CD4-positive, alpha-beta T cell treated with Interleukin-15 for 1 hour (primary cell): ENCODE measurements around the gene GRK3.

Experiments
- DNase-seq: peaks from one replicate; pipeline ENCODE4 v3.0.0-alpha.2; 2020

The GRK3 gene

DNA sequence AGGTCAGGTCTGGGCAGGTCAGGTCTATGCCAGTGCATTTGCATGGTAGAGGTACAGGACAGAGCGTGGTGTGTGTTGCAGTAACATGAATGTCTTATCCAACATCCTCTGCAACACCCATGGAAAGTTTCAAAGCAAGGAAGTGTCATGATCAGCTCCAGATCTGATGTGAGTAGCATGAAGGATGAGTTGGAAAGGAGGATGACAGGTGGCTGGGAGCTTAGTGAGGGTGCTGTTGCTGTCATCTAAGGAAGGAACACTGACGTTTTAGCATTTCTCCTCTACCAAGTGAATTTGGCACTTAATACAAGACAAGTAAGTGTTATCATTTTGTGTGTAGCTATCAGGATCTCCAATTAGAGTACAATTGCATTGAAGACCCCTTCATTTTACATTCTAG lies 65.1 kb downstream of the GRK3 start:
- no peak for DNase-seq

DNA sequence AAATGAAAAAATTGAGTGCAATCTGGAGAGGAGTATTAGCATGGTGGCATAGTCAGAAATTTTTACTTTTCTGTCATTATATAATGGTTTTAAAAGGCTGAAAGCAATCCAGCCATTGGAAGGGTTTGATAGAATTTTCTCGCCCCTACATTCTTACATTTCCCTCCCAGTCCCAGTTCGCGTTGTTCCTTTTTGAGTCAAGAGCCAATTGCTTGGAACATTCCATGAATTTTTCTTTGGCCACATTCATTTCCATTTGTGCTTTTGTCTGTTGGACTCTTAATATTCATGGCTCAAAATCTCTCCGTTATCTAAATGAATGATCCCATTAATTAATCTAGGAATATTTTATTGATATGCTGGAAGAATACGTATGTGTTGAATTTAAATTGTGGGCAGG lies 66.0 kb downstream of the GRK3 start:
- DNase-seq: no peak

GRCh38 chr22:25636323-25636722 lies 71.8 kb downstream of the GRK3 start:
- DNase-seq: no peak

DNA sequence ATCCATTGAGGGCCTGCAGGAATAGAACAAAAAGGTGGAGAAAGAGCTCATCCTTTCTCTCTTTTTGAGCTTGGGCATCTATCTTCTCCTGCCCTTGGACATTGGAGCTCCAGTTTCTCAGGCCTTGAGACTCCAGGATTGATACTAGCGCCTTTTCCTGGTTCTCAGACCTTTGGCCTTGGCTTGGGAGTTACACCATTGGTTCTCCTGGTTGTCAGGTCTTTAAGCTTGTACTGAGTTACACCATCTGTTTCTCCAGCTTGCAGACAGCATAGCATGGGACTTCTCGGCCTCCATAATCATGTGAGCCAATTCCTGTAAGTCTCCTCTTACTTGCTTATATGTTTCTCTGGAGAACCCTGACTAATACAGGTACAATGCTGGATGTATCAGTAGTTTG lies 72.6 kb downstream of the GRK3 start:
- no peak for DNase-seq

- DNase-seq: no peak
These were observed 73.2 kb downstream of the GRK3 start for GRCh38 chr22:25637672-25638071.

- no peak for DNase-seq
These were observed 74.2 kb downstream of the GRK3 start for GRCh38 chr22:25638638-25639037.

- no peak for DNase-seq
These were observed 77.2 kb downstream of the GRK3 start for GRCh38 chr22:25641650-25642049.

DNA sequence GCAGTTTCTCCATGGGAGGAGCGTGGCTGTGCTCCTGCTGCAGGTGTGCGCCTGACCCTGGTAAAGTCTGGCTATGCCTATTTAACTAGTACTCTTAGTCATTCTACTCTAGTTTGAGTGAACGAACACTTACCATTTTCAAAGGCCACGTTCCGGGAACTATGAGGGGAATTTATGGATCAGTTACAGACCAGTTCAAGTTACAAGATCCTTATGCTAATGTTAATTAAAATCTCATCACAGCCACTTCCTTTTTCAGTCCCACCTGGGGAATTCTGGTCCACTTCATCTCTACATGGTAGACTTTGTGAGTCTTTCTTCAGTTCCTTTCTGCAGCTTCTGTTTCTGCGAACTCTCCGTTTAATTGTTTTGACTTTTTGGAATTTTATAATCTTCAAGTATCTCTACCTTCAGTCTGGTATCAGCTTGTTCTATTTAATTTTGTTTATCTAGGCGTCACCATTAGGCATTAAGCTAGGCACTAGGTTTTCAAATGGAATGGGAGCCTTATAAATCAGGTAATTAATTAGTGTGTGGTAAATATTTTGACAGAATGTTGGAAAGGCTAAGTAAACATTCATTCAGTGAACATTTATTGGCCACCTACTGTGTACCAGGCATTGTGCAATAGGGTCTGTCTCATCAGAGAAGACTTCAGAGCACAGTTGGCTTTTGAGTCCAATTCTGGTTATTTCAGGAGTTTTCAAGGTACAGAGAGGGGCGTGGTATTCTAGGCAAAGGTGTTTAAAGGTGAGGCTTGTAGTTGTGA lies 78.9 kb downstream of the GRK3 start:
- no peak for DNase-seq

DNA sequence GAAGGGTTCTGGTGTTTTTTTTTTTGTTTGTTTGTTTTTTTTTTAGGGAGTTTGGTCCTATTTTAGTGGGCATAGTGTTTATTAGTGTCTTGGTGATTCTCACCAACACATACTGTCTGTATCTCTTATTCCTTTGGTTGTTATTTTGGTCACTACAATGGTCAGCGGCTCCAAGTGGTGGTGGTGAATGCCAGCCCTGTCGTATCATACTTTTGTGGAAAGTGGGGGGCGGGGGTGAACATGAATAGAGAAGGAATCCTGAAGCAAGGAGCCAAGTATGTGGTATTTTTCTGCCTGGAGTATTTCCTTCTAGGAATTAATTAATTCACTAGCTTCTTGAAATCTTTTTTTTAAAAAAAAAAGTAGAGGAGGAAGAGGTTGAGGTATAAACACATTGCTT lies 79.6 kb downstream of the GRK3 start:
- no peak for DNase-seq

GRCh38 chr22:25645266-25645665 lies 80.8 kb downstream of the GRK3 start:
- DNase-seq: no peak

DNA sequence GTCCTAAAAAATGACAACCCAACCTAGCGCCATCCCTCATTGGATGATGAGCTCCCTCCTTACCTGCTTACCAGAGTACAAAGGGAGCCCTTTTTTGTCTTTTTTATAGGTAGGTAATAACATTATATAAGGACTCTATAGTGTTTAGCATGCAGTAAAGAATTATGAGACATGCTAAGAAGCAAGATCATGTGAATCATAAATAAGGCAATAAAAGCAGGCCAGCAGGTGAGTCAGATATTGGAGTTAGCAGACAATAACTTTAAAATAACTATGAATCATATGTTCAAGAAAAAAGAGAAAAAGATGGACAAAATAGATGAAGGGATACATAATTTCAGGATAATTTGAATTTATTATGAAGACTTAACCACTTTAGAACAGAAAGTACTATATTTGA lies 81.5 kb downstream of the GRK3 start:
- no peak for DNase-seq

- no peak for DNase-seq
These were observed 86.4 kb downstream of the GRK3 start for GRCh38 chr22:25650833-25651232.

GRCh38 chr22:25651332-25652085 lies 87.0 kb downstream of the GRK3 start:
- no peak for DNase-seq

- no peak for DNase-seq
These were observed 90.2 kb downstream of the GRK3 start for GRCh38 chr22:25654676-25655075.

DNA sequence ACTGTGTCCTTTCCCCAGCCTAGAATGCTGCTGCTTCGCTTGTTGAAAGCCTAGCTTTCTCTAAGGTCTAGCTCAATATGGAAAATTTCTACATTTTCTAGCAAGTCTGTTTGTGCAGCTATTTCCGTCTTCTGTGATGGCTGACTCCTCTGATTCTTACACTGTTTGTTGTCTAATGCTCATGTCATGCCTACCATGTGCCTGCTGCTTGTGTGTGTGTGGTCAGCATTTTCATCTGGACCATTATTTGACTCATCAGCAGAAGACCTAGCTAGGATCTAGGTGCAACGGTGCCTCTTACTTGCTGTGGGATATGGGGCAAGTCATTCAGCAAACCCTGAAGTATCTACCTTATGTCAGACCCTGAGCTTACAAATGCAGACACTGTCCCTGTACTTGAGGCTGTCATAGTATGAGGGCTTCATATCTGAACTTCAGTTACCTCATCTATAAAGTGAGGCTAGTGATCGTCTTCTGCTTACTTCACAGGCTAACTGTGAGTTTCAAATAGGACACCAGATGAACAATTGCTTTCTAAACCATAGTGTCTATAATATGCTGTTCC lies 91.0 kb downstream of the GRK3 start:
- no peak for DNase-seq

- no peak for DNase-seq
These were observed 92.2 kb downstream of the GRK3 start for GRCh38 chr22:25656724-25657123.

DNA sequence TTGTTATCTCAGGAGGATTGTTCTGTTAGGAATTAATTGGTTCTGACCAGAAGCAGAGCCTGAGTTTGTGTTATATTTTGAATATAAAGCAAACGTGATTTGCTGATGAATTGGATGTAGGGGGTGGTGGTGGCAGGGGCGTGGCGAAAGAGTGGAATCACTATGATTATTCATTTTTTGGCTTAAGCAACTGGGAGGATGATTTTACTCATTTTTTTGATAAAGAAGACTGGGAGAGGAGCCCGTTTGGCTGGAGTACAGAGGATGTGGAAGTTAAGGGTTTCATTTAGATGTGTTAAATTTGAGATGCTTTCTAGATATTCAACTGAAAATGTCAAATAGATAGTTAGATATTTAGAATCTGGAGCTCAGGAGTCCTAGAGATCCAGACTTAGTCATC lies 94.2 kb downstream of the GRK3 start:
- DNase-seq: no peak

GRCh38 chr22:25659413-25659812 lies 94.9 kb downstream of the GRK3 start:
- DNase-seq: no peak

GRCh38 chr22:25660336-25660735 lies 95.9 kb downstream of the GRK3 start:
- DNase-seq: no peak

GRCh38 chr22:25661073-25661472 lies 96.6 kb downstream of the GRK3 start:
- no peak for DNase-seq

GRCh38 chr22:25663654-25664053 lies 99.2 kb downstream of the GRK3 start:
- no peak for DNase-seq

DNA sequence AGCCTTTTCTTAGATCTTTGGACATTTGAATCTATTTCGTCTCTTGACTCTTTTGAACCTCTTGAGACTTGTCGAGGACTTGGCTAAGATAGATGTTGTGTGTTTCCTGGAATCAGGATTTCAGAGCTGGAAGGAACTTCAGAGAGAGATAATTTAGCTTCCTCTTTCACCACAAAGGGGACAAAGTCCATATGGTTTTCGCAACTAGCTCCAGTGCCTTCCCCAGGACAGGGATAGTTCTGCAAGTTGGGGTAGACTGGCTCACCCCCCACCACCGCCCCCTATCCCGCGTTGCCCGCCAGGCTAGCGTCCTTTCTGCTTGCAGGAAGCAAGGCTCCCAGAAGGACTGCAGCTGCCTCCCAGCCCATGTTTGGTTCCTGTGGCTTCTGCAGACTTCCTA lies 101.8 kb downstream of the GRK3 start:
- no peak for DNase-seq

DNA sequence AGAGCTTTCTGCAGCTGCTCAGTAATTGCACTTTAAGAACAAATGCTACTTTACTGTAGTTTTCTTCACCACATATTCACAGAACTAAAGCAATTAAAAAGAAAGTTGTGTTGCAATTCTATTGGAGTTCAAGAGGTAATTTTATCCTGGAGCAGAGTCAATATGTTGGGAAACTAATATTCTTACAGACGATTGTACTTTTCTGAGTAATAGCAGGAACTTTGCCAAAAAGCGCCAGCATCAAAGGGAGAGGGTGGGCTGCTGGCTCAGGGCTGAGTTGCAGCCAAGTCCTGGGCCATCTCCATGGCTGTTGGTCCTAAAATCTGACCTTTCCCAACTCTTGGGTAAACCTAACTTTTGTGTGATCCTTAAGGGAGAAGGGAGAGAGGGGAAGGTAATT lies 104.0 kb downstream of the GRK3 start:
- no peak for DNase-seq
